Measurements from ENCODE around the gene TMEM225. TPM values are rescaled to one million over a fixed set of nuclear protein-coding genes. Genes with fewer than 3 reads are reported as not detected.

The TMEM225 gene
- total RNA-seq, result not detected

GRCh38 chr11:123885570-123885969 is at the start of gene TMEM225:
Gene TMEM225 (minus strand): TSS chr11:123885670. CDS start chr11:123885425, 245 bp downstream.
- Histone ChIP-seq H3K27ac (no peak within 1 kb of the TSS), H3K27me3 (no peaks in the 10 kb centered on the region), H3K4me3 (no peak within 1 kb of the TSS), H3K4me1 (no peaks in the 10 kb centered on the region), H3K36me3 (no peaks in the 10 kb centered on the region), H3K9me3 (no peaks in the 10 kb centered on the region)
- DNase-seq, result no peak
- no peak for TF ChIP-seq POLR2AphosphoS5 (IDR thresholded peaks at IDR 0.05)
- ATAC-seq (ENCODE audit: low FRiP score in 2 of 2), result no peak
- 90% methylated on average over 3 of the region's 3 CpGs for WGBS, 2 donors

- H3K27me3 ChIP-seq, result no peaks in the 10 kb centered on the region
- TF ChIP-seq EP300 (IDR thresholded peaks at IDR 0.05), result no peak
- TF ChIP-seq POLR2AphosphoS5 (IDR thresholded peaks at IDR 0.05), result no peak
- TF ChIP-seq CTCF (IDR thresholded peaks at IDR 0.05), result no peak
- TF ChIP-seq POLR2A (IDR thresholded peaks at IDR 0.05), result no peak
- no peak overlapping the region for H3K4me3 ChIP-seq
- no peak overlapping the region for H3K27ac ChIP-seq
- H3K36me3 ChIP-seq, result no peaks in the 10 kb centered on the region
- no peaks in the 10 kb centered on the region for H3K4me1 ChIP-seq
- H3K9me3 ChIP-seq, result no peaks in the 10 kb centered on the region
- 71 to 92% methylated on average over 1 of the region's 1 CpG for WGBS, 2 donors
- no peak for ATAC-seq (ENCODE audit: low FRiP score in 2 of 2)
- no peak for DNase-seq
Measured at GRCh38 chr11:123924027-123924426, 38.6 kb upstream of the TMEM225 start.

- Histone ChIP-seq H3K36me3 (no peaks in the 10 kb centered on the region), H3K4me1 (no peaks in the 10 kb centered on the region), H3K27ac (no peak overlapping the region), H3K9me3 (no peaks in the 10 kb centered on the region), H3K4me3 (no peak overlapping the region), H3K27me3 (no peaks in the 10 kb centered on the region)
- ATAC-seq (ENCODE audit: low FRiP score in 2 of 2) (no peak), DNase-seq (no peak)
- WGBS, 2 donors, result 73 to 79% methylated on average over 3 of the region's 3 CpGs
- TF ChIP-seq CTCF (IDR thresholded peaks at IDR 0.05) (no peak), EP300 (IDR thresholded peaks at IDR 0.05) (no peak), POLR2A (IDR thresholded peaks at IDR 0.05) (no peak), POLR2AphosphoS5 (IDR thresholded peaks at IDR 0.05) (no peak)
Measured at GRCh38 chr11:123920943-123921342, 35.5 kb upstream of the TMEM225 start.

- no peak for TF ChIP-seq POLR2A (IDR thresholded peaks at IDR 0.05)
- no peak for TF ChIP-seq CTCF (IDR thresholded peaks at IDR 0.05)
- TF ChIP-seq POLR2AphosphoS5 (IDR thresholded peaks at IDR 0.05), result no peak
- no peak for TF ChIP-seq EP300 (IDR thresholded peaks at IDR 0.05)
Measured at GRCh38 chr11:123905826-123906225, 20.4 kb upstream of the TMEM225 start.

GRCh38 chr11:123904932-123905331 is 19.5 kb upstream of the TMEM225 start:
- Histone ChIP-seq H3K36me3 (no peaks in the 10 kb centered on the region), H3K27me3 (no peaks in the 10 kb centered on the region), H3K4me3 (no peak overlapping the region), H3K27ac (no peak overlapping the region), H3K4me1 (no peaks in the 10 kb centered on the region), H3K9me3 (no peaks in the 10 kb centered on the region)
- TF ChIP-seq POLR2A (IDR thresholded peaks at IDR 0.05) (no peak), CTCF (IDR thresholded peaks at IDR 0.05) (no peak), EP300 (IDR thresholded peaks at IDR 0.05) (no peak), POLR2AphosphoS5 (IDR thresholded peaks at IDR 0.05) (no peak)
- ATAC-seq (ENCODE audit: low FRiP score in 2 of 2) (no peak), DNase-seq (no peak)
- WGBS, 2 donors, result 61 to 80% methylated on average over 3 of the region's 3 CpGs

More at GRCh38 chr11:123905826-123906225, 20.4 kb upstream of the TMEM225 start:
- H3K27me3 ChIP-seq, result no peaks in the 10 kb centered on the region
- ATAC-seq (ENCODE audit: low FRiP score in 2 of 2), result no peak
- H3K27ac ChIP-seq, result no peak overlapping the region
- whole genome bisulfite sequencing, 2 donors, result 74 to 75% methylated on average over 3 of the region's 3 CpGs
- H3K9me3 ChIP-seq, result no peaks in the 10 kb centered on the region
- H3K4me1 ChIP-seq, result no peaks in the 10 kb centered on the region
- no peak overlapping the region for H3K4me3 ChIP-seq
- DNase-seq, result no peak
- no peaks in the 10 kb centered on the region for H3K36me3 ChIP-seq

Data from upper lobe of left lung (tissue), 6 donors.